LoVo (cell line): Measurements from ENCODE around the gene GABRE.
A peak's percentile ranks its signal among the peaks of the same experiment; 100 is the strongest.

ENCODE experiments used
- DNase-seq: peaks from one replicate; pipeline ENCODE4 v3.0.0-alpha.2; 2016; ENCODE audit warnings: low spot score

The GABRE gene, protein sequence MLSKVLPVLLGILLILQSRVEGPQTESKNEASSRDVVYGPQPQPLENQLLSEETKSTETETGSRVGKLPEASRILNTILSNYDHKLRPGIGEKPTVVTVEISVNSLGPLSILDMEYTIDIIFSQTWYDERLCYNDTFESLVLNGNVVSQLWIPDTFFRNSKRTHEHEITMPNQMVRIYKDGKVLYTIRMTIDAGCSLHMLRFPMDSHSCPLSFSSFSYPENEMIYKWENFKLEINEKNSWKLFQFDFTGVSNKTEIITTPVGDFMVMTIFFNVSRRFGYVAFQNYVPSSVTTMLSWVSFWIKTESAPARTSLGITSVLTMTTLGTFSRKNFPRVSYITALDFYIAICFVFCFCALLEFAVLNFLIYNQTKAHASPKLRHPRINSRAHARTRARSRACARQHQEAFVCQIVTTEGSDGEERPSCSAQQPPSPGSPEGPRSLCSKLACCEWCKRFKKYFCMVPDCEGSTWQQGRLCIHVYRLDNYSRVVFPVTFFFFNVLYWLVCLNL

DNA sequence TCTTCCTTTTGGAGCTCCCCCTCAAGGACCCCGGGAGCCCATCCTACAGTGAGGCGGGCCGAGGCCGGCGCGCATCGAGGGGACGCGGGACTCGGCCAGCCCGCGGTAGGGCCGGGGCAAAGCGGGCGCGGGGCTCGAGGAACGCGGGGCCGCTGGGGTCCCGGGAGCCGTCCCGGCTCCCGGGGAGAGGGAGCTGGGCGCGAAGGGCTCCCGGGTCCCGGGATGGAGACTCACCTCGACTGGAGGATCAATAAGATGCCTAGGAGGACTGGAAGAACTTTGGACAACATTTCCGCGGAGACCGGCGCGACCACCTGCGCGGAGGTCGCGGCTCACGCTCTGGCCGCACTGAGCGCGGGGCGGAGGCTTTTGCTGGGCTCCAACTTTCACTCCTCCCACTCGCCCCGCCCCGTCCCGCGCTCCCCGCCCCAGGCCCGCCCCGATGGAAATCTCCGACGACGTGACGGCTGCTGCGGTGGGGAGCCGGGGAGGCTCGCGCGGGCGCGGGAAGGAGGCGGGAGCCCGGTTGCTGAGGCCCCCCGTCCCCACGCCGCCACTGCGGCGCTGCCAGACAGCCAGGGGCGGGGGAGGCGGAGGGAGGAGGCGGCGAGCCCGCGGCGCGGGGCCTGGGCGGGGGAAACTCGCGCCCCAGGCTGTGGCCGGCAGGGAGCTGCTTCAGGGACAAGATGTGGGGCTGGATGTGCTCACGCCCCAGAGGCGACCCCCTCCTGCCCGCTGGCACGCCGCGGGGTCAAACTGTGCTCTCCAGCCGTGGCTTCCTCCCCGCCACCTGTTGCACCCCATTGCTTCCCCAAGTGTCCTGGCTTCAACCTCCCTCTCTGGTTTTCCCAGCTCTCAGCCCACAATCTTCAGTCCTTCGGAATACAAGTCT lies at the start of gene GABRE:
Gene GABRE (minus strand): TSS at position 341 of the 892 bp plus-strand sequence. CDS start 51 bp downstream, at position 290.
- peak; percentile 49 for DNase-seq

DNA sequence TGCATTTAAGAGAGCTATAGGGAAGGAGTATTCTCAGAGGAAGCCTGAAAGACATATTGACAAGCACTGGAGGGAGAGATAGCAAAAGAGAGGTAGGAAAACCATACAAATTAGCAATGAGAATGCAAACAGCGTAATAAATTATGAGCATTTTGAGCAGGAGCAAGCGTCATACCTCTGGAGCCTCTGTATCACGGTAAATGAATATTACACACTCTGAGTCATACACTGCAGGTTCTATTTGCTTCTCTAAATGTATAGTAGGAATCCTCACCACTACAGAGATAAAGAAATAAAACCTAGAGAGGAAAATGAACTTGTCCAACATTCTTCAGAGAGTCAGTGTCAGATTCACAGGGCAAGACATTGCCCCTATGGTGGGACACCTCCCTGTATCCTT lies 46.4 kb upstream of the GABRE start:
- DNase-seq: no peak

DNA sequence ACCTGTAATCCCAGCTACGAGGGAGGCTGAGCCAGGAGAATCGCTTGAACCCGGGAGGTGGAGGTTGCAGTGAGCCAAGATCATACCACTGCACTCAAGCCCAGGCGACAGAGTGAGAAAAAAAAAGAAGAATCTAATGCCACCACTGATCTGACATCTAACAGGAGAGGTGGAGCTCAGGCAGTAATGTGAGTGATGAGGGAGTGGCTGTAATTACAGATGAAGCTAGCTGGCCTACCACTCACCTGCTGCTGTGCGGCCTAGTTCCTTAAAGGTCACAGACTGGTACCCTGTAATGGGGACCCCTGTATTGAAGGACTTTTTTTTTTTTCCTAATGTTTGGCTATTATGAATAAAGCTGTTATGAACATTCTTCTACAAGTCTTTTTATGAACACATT lies 25.3 kb upstream of the GABRE start:
- no peak for DNase-seq

DNA sequence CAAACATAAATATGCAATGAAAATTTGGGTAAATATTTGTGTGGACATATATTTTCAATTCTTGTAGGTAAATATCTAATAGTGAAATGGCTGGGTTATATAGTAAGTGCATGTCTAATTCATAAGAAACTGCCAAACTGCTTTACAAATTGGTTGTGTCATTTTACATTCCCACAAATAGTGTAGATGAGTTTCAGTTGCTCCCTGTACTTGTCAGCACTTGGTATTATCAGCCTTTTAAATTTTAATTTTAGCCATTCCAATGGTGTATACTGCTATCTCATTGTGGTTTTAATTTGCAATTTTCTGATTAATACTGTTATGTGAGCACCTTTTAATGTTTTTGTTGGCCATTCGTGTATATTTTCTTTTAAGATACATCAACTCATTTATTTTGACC lies 23.1 kb upstream of the GABRE start:
- DNase-seq: no peak

DNA sequence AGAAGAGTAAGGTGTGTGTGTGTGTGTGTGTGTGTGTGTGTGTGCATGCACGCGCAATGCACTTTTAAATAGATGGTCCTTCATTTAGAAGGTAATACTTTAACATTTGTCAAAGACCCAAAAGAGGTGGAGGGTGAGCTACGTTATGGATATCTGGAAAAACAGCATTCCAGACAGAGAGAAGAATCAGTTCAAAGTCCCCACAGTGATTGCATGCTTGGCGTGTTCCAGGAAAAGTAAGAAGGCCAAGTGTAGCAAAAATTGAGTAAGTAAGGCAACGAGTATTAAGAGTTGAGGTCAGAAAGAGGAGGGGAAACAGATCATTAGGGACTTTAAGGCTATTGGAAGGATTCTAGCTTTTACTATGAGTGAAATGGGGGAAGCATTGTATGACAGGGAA lies 21.9 kb upstream of the GABRE start:
- DNase-seq: no peak

DNA sequence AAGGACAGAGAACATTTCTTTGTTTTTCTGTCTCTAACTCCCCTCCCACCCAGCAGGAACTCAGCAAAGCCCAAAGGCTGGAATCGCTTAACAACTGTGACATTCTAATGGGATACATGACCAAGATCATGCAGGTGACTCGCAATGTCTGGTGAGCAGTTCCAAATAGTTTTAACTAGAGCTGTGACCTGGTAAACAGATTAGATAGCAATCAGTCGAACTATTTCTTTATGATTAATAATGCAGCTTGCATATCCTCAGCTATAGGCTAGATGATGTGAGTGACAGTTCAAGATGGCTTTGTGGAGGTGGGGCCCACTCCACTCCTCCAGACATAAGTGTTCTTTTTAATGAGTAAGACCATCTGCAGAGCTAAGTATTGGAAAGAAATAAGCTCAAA lies 20.0 kb upstream of the GABRE start:
- DNase-seq: no peak

DNA sequence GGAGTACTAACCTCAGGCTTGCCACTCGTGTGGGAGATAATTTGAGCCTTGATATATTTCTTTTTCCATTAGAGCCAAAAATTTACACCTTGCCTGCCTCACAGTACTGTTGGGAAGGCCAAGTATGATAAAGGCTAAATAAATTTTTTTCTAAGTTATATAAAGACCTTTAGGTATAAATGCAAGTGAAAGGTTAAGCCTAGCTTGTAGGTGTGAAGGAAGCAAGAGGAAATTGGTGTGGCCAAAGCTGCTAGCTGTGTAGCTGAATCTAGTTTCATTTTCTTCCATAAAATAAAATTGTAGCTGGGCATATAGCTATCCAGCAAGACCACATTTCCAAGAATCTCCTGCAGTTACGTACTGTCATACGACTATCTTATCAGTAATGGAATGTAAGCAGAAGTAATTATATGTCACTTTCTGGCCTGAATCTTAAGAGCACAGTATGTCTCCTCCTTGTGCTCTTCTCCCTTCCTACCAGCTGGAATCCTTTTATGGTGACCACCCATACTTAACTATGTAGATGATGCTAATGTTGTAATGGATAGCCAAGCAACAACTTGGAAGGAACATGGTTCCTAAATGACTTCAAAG lies 14.3 kb upstream of the GABRE start:
- no peak for DNase-seq

DNA sequence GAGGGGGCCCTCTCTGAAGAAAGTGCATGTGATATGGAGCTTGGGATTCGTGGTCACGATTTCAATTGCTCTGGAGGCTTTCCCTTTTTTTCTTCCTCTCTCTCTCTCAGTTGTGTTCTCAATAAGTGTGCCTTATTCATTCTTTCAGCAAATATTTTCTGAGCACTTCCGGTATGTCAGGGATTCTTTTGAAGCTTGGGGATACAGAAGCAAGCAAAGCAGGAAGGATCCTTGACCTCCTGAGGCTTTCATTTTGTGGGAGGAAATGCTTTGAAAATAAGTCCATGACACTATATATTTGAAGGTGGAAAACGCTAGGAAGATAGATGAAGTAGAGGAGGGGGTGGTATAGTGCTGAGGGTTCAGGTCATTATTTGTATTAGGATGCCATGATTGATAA lies 12.6 kb upstream of the GABRE start:
- DNase-seq: no peak

DNA sequence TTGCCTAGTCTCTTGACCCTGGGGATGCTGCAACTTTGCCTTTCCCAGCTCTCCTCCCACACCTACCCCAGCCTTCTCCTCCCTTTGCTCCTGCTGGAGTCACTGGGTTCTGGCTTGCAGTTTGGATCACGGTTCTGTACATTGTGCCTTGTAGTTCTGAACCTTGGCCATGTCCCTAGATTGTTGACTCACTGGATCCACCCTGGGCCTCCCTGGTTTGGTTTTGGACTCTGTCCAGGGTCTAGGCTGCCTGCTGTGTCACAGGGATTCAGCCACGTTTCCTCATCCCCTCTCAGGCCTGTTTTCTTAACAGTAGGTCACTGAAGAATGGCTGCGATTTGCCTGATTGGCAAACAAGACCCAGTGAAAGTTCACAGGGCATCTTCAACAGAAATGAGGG lies 11.5 kb upstream of the GABRE start:
- peak; percentile 40 for DNase-seq

DNA sequence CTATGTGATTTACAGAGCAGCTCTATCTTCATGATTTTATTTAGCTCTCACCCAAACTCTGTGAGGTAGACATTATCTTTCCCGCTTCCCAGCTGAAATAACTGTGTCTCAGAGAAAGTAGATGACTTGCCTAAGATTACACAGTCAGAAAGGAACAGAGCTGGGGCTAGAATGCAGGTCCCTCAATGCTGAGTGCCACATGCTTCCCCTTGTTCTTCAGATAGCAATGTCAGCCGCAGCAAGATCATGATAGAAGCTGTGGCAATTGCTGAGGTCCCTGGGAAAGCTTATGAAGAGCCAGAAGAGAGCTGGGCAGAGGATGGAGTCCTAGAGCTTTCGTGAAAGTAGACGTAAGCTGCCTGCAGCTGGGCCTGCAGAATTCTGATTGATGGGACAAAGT lies 11.1 kb upstream of the GABRE start:
- DNase-seq: no peak

DNA sequence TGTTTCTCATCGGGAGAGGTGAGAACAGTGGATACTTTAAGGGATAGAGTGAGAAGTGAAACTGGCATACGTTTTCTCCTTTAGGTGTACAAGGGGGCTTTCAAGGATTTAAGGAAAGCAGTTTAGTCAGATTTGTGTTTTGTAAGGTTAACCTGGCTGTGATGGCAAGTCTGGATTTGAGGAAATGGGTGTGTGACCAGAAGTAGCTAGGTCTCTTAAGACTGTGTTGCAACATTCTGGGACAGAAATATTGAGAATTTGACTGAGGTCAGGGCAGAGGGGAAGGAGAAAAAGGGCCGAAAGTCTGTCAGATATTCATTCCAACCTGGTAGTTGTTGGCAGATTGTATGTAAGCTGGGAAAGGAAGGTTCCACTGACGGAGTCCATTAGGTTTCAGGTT lies 10.4 kb upstream of the GABRE start:
- DNase-seq: no peak

DNA sequence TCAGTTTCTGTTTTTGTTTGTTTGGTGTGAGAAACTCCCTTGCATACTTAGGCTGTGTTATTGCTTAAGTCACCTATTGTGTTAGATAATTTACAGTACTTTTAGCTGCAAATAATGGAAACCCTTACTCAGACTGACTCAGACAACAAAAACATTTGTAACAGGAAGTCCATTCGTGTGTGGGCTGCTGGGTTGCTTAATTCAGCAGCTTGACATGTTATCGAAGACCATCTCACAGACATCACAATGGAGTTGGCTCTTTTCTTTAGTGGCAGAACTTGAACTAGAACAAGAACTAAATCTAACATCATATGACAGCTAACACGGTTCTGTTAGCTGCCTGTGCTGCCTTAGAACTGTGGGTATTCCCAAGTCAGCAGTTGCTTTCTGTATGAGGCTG lies 9.9 kb upstream of the GABRE start:
- peak; percentile 28 for DNase-seq

DNA sequence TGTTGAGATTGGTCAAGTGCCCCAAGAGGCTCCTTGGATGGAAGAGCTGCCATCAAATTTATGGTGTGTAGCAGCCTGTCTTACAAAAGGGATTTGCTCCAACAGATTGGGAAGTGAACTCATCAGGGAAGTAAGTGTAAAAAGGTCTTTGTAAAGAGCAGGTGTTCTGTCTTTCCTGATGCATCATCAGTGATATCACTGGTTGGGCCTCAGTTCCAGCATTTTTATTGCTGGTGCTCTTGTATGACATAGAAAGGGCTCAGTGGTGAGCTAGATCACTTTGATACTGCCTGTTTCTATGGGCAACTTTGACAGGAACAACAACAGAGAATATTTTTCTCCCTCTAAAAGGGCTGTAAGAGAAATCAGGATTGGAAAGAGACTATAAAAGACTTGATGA lies 8.7 kb upstream of the GABRE start:
- no peak for DNase-seq

DNA sequence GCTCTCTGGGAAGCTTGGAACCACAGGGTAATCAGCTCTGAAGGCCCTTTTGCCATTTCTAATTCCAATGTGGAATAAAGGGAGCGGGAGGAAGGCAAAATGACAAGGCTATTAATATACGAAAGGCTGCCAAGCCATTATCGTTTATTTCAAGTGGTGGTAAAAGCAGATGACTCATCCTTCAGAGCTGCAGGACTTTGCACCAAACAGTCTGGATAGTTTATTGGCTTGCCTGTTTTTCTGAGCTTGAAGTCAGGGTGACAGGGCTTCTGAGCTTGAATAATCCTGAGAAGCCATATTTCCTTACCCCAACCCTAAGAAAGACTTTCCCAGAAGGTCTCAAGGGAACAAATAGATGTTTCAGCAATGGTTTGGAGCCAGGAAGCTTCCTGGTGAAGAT lies 7.7 kb upstream of the GABRE start:
- peak; percentile 78 for DNase-seq

DNA sequence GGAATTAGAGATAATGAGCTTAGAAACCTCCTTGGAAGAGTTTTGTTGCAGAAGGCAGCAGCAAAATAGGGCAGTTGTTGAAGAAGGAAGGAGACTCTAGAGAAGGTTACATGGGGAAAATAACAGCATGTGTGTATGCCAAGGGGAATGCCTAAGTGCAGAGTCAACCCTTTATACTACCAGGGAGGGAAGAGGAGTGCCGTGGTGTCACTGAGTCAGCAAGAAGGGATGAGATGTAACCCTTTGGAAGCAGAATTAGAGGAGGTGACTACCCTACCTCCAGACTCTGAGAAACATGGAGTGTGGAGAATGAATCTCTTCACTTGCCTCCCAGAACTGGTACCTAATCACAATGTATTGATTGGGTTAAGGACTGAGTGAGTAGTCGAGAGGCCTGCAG lies 6.7 kb upstream of the GABRE start:
- DNase-seq: peak; percentile 62

DNA sequence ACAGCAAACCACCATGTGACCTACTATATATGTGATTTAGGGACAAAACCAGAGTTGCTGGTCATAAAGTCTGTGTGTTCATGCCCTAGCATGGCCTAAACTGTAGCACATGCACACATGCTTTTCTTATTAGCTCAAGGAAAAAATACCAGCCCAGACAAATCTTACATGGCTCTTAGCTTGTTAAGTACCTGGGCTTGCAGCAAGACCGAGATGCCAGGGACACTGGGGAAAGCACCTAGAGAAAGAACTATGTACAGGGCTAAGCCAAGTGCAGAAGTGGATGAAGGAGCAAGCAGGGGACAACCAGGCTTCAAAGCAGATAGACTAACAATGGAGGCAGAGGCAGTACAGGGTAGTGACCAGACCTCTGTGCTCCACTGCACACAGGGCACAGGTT lies 3.4 kb upstream of the GABRE start:
- no peak for DNase-seq

DNA sequence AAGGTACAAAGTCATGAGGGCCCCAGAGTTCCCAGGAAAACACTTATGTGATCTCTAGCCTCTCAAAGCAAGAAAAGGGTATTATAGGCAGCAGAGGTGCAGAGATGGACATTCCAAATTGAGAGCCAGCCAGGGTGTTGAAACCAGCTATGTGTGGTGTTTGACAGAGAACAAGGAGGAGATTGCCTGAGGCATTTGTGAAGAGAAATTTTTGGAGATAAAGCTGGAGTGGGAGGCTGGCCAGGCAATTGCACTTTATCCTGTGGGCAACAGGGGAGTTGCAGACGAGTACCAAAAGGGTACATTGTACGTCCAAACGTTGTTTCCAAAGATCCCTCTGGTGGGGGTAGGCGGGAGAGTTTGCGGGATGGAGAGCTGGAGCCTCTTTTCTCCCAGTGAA lies 2.5 kb upstream of the GABRE start:
- DNase-seq: no peak

DNA sequence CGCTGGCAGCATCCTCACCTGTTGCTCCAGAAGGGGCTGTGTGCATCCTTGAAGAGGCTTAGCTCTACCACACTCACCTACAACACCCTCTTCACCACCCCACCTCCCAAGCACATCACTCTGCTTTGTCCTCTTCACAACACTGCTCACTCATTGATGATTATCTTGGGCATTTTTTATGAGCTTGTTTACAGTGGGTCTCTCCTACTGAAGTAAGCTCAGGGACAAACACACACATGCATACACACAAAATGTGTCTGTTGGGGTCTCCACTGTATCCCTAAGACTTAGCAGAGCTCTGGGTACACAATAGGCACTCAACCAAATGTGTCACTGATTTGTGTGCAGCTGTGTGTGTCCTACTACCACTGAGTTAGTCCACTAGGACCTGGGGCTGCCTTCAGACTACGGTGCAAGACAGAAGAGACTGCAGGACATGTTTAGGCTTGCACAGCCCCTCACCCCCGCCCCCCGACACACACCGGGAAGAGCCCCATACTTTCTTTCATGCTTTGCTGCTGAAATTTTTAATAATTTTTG lies 1.3 kb upstream of the GABRE start:
- DNase-seq: no peak

DNA sequence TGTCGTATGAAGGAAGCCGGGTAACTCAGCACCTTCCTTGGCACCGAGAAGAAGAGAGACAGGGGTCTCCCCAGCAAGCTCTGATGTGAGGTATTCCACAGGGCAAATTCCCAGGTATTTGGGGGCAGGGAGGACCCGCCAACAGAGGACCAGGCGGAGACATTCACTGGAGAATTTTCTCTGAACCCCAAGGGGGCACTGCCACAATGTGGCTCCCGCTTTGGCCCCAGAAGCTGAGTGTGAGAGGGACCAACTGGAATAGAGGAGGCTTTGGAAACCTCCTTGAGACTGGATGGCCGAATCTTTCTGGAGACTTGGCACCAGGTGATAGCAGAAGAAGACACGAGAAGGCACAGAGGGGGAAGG lies 735 bp upstream of the GABRE start:
- no peak for DNase-seq

DNA sequence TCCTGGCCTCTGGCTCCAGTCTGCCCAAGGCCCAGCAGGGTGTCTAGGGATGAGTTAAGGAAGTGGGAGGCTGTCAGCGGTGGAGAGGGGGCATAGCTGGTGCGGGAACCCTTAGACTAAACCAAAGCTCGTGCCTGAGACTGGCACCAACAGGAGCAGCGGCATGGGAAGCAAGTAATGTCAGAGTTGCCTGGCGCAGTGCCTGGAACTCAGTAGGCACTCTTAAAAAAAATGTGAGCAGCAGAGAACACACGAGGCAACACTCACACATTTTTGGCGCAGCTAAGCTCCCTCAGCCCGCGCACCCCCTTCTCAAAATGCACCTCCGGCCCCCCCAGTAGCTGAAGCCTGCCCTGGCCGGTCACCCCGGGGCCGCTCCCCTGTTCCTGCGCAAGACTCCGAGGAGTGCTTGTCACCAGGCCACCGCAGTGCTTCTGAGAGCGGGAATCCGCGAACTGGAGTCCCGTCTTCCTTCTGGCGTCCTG lies 583 bp downstream of the GABRE start:
- peak; percentile 14 for DNase-seq

DNA sequence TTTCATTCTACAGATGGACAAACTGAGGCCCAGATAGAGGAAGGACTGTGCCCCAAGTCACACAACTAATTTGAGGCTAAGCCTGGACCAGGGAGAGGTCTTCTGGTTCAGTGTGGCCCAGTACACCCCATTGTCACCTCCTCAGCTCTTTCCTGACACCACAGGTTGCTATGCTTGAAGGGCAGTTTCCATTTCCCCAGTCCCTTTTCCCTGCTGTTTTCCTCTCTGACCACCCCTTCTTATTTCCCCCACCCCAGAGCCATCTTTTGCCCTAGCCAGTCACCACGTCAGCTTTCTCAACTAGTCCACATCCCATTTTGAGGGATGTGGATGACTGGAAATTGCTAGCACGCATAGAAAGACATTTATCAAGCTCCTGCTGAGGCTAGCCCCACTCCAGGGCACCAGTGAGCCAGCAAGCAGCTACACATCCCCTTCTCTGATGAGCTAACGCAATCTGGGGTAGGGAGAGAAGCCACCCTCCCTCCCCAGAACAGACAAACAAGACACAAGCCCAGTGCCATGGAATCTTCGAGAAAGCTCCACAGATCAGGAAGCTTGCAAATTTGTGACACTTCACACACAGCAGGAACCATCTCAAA lies 1.3 kb downstream of the GABRE start:
- no peak for DNase-seq

DNA sequence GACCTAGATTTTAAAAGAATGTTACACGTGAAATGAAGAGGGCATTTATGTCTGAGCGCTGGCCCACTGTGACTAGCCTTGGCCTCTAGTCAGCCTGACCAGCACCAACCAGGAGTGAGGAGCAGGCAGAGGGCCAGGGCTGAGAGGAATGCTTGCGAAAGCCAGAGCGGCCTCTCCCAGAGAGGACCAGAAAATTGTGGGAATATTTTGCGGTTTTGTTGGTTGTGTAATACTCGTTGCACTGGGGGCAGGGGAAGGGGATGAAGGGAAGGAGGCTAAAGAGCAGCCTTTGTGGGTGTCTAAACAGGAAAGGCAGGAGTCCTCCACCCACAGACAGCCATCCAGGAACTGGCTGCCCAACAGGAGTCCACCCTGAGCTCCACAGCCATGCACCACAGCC lies 3.8 kb downstream of the GABRE start:
- DNase-seq: no peak
